Esophagus muscularis mucosa (tissue), 4 donors: ENCODE data around the gene GNMT. TPM values are rescaled to one million over a fixed set of nuclear protein-coding genes. Genes with fewer than 3 reads are reported as not detected.

Source experiments
- DNase-seq: peaks from one replicate; pipeline ENCODE4 v3.0.0-alpha.2; 2017; ENCODE audit errors: extremely low spot score
- H3K27ac ChIP-seq, 4 donors: fragments of 200-600 bp; sonication (generic); replicated peaks in 1 of 4; 1 replicate in 3 of 4; 2 replicates in 1 of 4; pipeline ENCODE4 v1.5.1; 2016 to 2019; ENCODE audit warnings: mild to moderate bottlenecking in 1 of 4
- H3K27me3 ChIP-seq, 4 donors: fragments of 200-600 bp; sonication (generic); one replicate each; pipeline versions ENCODE4 v1.5.1 to v1.6.0; 2016 to 2019
- H3K36me3 ChIP-seq, 4 donors: fragments of 200-600 bp; sonication (generic); one replicate each; pipeline ENCODE4 v1.5.1; 2016 to 2019
- H3K4me1 ChIP-seq, 4 donors: fragments of 200-600 bp; sonication (generic); one replicate each; pipeline ENCODE4 v1.5.1; 2016 to 2019
- H3K4me3 ChIP-seq, 4 donors: fragments of 200-600 bp; sonication (generic); 1 replicate in 2 of 4; 2 replicates in 2 of 4; pipeline ENCODE4 v1.5.1; 2016 to 2019; ENCODE audit warnings: mild to moderate bottlenecking in 4 of 4, moderate library complexity in 1 of 4
- H3K9me3 ChIP-seq, 4 donors: fragments of 200-600 bp; sonication (generic); 1 replicate in 3 of 4; 2 replicates in 1 of 4; pipeline ENCODE4 v1.5.1; 2016 to 2019
- EP300 ChIP-seq: sonication (generic); formaldehyde crosslinking; IDR thresholded peaks from one replicate; pipeline ENCODE4 v1.6.1; 2017; ENCODE audit warnings: antibody characterized with exemption
- POLR2A ChIP-seq: fragments of 450-650 bp; IDR thresholded peaks from one replicate; pipeline ENCODE4 v1.6.1; 2017; ENCODE audit warnings: antibody characterized with exemption, moderate library complexity, mild to moderate bottlenecking, low read depth
- POLR2AphosphoS5 ChIP-seq, 2 donors: sonication (generic); formaldehyde crosslinking; IDR thresholded peaks; one replicate each; pipeline ENCODE4 v1.6.1; 2017; ENCODE audit warnings: antibody characterized with exemption in 2 of 2
- WGBS: methylation state at CpG from one replicate; pipeline ENCODE4 v1.1.5; 2018; 5-methylcytosine and 5-hydroxymethylcytosine counted together
- intact Hi-C: fragments of 100-400 bp; cut with DNase I; formaldehyde crosslinking; loops from one replicate; pipeline ENCODE4 v1.15.1; 2023
- total RNA-seq, 4 donors: library from RNA; depleted of rRNA; stranded (reverse); fragments of >200 nt; gene quantifications; one replicate each; pipeline versions ENCODE4 v1.1.0 to v1.2.1, GENCODE V29; 2016
- TF ChIP-seq, protein P1 (sequence below), 3 experiments: fragments of 200-600 bp in 2 of 3; fragments of 450-650 bp in 1 of 3; sonication (generic) in 2 of 3; IDR thresholded peaks; one replicate each; pipeline ENCODE4 v1.5.1; 2017 to 2019; ENCODE audit warnings: antibody characterized with exemption in 3 of 3, mild to moderate bottlenecking in 2 of 3, moderate library complexity in 1 of 3

GNMT gene
- total RNA-seq, 4 donors from 2014 or later, result 2.3 to 4.5 (median 3.6) TPM; not detected in 1

DNA sequence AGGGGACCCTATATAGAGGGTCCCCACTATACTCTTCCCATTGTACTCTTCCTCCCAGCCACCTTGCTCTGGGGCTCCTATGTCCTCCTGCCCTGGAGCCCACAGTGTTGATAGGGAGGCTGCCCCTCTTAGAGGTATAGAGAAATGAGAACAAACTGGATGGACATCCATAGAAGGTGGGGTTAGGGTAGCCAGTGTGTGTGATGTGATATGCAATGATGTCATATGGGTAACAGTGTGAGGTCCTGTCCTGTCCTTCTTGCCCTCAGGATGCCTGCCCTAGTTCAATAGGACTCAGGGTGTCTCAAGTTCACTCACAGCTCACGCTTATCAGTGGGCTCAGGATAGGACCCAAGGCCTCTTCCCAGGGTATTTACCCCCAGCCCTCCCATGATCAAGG, 44.3 kb upstream of the GNMT start:
- peaks cover 0 to 43% (median 2%) of the 10 kb centered on the region in 4 donors for H3K27me3 ChIP-seq
- DNase-seq, result no peak
- no peaks in the 10 kb centered on the region for H3K36me3 ChIP-seq
- H3K4me1 ChIP-seq, result peaks cover 5 to 7% (median 6%) of the 10 kb centered on the region in 4 donors
- no peaks in the 10 kb centered on the region for H3K9me3 ChIP-seq
- WGBS, result 100% methylated on average over 1 of the region's 1 CpG
- TF ChIP-seq, protein P1, sequence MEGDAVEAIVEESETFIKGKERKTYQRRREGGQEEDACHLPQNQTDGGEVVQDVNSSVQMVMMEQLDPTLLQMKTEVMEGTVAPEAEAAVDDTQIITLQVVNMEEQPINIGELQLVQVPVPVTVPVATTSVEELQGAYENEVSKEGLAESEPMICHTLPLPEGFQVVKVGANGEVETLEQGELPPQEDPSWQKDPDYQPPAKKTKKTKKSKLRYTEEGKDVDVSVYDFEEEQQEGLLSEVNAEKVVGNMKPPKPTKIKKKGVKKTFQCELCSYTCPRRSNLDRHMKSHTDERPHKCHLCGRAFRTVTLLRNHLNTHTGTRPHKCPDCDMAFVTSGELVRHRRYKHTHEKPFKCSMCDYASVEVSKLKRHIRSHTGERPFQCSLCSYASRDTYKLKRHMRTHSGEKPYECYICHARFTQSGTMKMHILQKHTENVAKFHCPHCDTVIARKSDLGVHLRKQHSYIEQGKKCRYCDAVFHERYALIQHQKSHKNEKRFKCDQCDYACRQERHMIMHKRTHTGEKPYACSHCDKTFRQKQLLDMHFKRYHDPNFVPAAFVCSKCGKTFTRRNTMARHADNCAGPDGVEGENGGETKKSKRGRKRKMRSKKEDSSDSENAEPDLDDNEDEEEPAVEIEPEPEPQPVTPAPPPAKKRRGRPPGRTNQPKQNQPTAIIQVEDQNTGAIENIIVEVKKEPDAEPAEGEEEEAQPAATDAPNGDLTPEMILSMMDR (IDR thresholded peaks at IDR 0.05), result no peak
- no peak for TF ChIP-seq POLR2AphosphoS5 (IDR thresholded peaks at IDR 0.05)
- TF ChIP-seq POLR2A, result no peak
- TF ChIP-seq EP300, result no peak
- H3K4me3 ChIP-seq, result no peak overlapping the region
- no peak overlapping the region for H3K27ac ChIP-seq
- intact Hi-C loops, result no loop called here

DNA sequence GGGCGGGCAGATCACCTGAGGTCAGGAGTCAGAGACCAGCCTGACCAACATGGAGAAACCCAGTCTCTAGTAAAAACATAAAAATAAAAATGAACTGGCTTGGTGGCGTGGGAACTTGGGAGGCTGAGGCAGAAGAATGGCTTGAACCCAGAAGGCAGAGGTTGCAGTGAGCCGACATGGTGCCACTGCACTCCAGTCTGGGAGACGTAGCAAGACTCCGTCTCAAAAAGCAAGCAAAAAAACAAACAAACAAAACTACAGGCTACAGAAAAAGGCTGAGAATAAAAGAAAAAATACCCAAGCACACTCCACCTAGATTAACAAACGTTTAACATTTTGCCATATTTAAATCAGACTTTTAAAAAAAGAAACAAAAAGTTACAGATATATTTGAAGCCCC, 38.8 kb upstream of the GNMT start:
- 69% methylated on average over 6 of the region's 6 CpGs for WGBS
- no peak for DNase-seq
- TF ChIP-seq EP300, result no peak
- TF ChIP-seq POLR2A, result no peak
- no peak for TF ChIP-seq POLR2AphosphoS5 (IDR thresholded peaks at IDR 0.05)
- TF ChIP-seq, protein P1 (IDR thresholded peaks at IDR 0.05), result no peak
- Histone ChIP-seq H3K27ac (no peak overlapping the region), H3K27me3 (peaks cover 0 to 21% (median 0%) of the 10 kb centered on the region in 4 donors), H3K9me3 (no peaks in the 10 kb centered on the region), H3K4me1 (no peaks in the 10 kb centered on the region), H3K36me3 (no peaks in the 10 kb centered on the region), H3K4me3 (no peak overlapping the region)
- intact Hi-C loops, result no loop called here

DNA sequence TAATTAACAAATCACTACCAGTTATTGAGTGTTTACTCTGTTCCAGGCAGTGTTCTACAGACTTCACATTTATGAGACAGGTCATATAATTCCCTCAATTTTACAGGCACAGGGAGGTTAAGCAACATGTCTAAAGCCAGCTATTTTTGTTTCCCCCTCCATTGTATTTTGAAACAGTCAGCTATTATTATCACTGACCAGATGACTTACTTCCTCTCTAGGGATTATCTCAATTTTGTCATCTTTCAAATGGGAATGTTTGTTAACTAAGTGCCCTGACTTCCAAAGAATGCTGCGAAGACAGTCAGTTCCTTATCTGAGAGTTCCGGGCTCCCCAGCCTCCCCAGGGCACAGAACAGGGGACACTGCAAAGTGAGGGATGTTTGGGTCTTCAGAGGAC, 36.9 kb upstream of the GNMT start:
- intact Hi-C loops, result no loop called here
- H3K4me3 ChIP-seq, result no peak overlapping the region
- H3K27me3 ChIP-seq, result peaks cover 0 to 21% (median 0%) of the 10 kb centered on the region in 4 donors
- no peak for DNase-seq
- H3K27ac ChIP-seq, result no peak overlapping the region
- H3K9me3 ChIP-seq, result no peaks in the 10 kb centered on the region
- H3K4me1 ChIP-seq, result peaks cover 0 to 9% (median 8%) of the 10 kb centered on the region in 4 donors
- WGBS, result 73% methylated on average over 2 of the region's 2 CpGs
- TF ChIP-seq, protein P1 (IDR thresholded peaks at IDR 0.05), result no peak
- TF ChIP-seq POLR2A, result no peak
- no peak for TF ChIP-seq POLR2AphosphoS5 (IDR thresholded peaks at IDR 0.05)
- TF ChIP-seq EP300, result no peak
- H3K36me3 ChIP-seq, result no peaks in the 10 kb centered on the region

DNA sequence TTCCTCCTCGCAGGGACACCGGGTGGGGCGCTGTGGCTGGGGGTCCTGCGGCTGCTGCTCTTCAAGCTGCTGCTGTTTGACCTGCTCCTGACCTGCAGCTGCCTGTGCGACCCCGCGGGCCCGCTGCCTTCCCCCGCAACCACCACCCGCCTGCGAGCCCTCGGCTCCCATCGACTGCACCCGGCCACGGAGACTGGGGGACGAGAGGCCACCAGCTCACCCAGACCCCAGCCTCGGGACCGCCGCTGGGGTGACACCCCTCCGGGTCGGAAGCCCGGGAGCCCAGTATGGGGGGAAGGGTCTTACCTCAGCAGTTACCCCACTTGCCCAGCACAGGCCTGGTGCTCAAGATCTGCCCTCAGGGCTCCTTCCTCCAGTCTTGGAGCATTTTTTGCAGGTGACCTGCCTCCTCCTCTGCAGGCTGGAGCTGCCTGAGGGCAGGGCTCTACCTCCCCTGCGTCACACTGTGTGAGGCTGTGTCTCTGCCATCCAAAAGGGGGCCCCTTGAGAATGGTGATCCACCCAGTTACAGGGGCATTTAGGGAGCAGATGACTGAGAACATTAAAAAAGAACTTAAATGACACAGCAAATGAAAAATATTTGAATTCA, 35.2 kb upstream of the GNMT start:
- no peak overlapping the region for H3K27ac ChIP-seq
- peaks cover 0 to 21% (median 0%) of the 10 kb centered on the region in 4 donors for H3K27me3 ChIP-seq
- H3K4me1 ChIP-seq, result peaks cover 3 to 16% (median 15%) of the 10 kb centered on the region in 4 donors
- WGBS, result 38% methylated on average over 8 of the region's 23 CpGs
- H3K9me3 ChIP-seq, result no peaks in the 10 kb centered on the region
- intact Hi-C loops, result loop anchor here (5.0 kb wide), 1 partner anchor 62 kb away; no protein-coding TSS in a partner anchor
- TF ChIP-seq POLR2AphosphoS5 (IDR thresholded peaks at IDR 0.05) (no peak), EP300 (no peak), POLR2A (no peak)
- TF ChIP-seq, protein P1 (IDR thresholded peaks at IDR 0.05), result no peak
- H3K4me3 ChIP-seq, result no peak overlapping the region
- DNase-seq, result no peak
- H3K36me3 ChIP-seq, result no peaks in the 10 kb centered on the region
